Keratinocyte (primary cell): ENCODE measurements around the gene PRRX1. TPM values are rescaled to one million over a fixed set of nuclear protein-coding genes. Genes with fewer than 3 reads are reported as not detected.

Experiments used
- DNase-seq: peaks from one replicate; pipeline ENCODE4 v3.0.0-alpha.2; 2011; ENCODE audit warnings: low read depth, missing footprints, low spot score
- FAIRE-seq: peaks from 2 replicates; lab custom pipeline; 2011; peaks lifted over from hg19 to GRCh38; lab: Jason Lieb, UNC
- H2AFZ ChIP-seq: 2 replicates; pipeline ENCODE4 v1.6.0; 2012; ENCODE audit warnings: low read length, control low read depth, inconsistent platforms; ENCODE audit not compliant: control insufficient read depth
- H3K27ac ChIP-seq: 2 replicates; pipeline ENCODE4 v1.5.1; 2011; ENCODE audit warnings: low read length; ENCODE audit not compliant: control insufficient read depth, insufficient read depth
- H3K27me3 ChIP-seq: 3 replicates; pipeline ENCODE4 v1.6.0; 2011; ENCODE audit warnings: low read length; ENCODE audit not compliant: control insufficient read depth, insufficient read depth; ENCODE audit errors: extremely low read depth
- H3K36me3 ChIP-seq, 2 experiments: 2 replicates in 1 of 2; 3 replicates in 1 of 2; pipeline ENCODE4 v1.5.1; 2011; ENCODE audit warnings: low read length in 2 of 2, mild to moderate bottlenecking in 1 of 2; ENCODE audit not compliant: control insufficient read depth in 2 of 2, insufficient read depth in 2 of 2; ENCODE audit errors: extremely low read depth in 1 of 2
- H3K4me1 ChIP-seq: 3 replicates; pipeline ENCODE4 v1.5.1; 2011; ENCODE audit warnings: low read length; ENCODE audit not compliant: control insufficient read depth, insufficient read depth; ENCODE audit errors: extremely low read depth
- H3K4me2 ChIP-seq: 3 replicates; pipeline ENCODE4 v1.6.0; 2011; ENCODE audit warnings: low read depth, low read length; ENCODE audit not compliant: control insufficient read depth, insufficient read depth; ENCODE audit errors: extremely low read depth
- H3K4me3 ChIP-seq, 3 experiments: fragments of 200-600 bp in 1 of 3; sonication (generic) in 1 of 3; 2 replicates in 2 of 3; 3 replicates in 1 of 3; pipeline ENCODE4 v1.5.1; 2011 to 2016; ENCODE audit warnings: low read length in 3 of 3, mild to moderate bottlenecking in 3 of 3, control low read depth in 2 of 3, inconsistent platforms in 1 of 3, low read depth in 1 of 3, mixed read lengths in 1 of 3, mixed run types in 1 of 3, moderate library complexity in 1 of 3; ENCODE audit not compliant: control insufficient read depth in 2 of 3, insufficient read depth in 2 of 3; ENCODE audit errors: extremely low read depth in 1 of 3
- H3K79me2 ChIP-seq: 2 replicates; pipeline ENCODE4 v1.6.0; 2012; ENCODE audit warnings: low read length; ENCODE audit not compliant: control insufficient read depth, insufficient read depth
- H3K9ac ChIP-seq: 3 replicates; pipeline ENCODE4 v1.6.0; 2011; ENCODE audit warnings: low read length; ENCODE audit not compliant: control insufficient read depth, insufficient read depth; ENCODE audit errors: extremely low read depth
- H3K9me1 ChIP-seq: 3 replicates; pipeline ENCODE4 v1.6.0; 2011; ENCODE audit warnings: low read length; ENCODE audit not compliant: control insufficient read depth, insufficient read depth; ENCODE audit errors: extremely low read depth
- H3K9me3 ChIP-seq: 2 replicates; pipeline ENCODE4 v1.5.1; 2012; ENCODE audit warnings: low read depth, low read length; ENCODE audit not compliant: control insufficient read depth
- H4K20me1 ChIP-seq: 3 replicates; pipeline ENCODE4 v1.6.0; 2011; ENCODE audit warnings: low read length; ENCODE audit not compliant: control insufficient read depth, insufficient read depth; ENCODE audit errors: extremely low read depth
- CTCF ChIP-seq, 3 experiments: IDR thresholded peaks in 1 of 3; conservative IDR thresholded peaks in 1 of 3; optimal IDR thresholded peaks in 1 of 3; 2 replicates in 2 of 3; 3 replicates in 1 of 3; pipeline versions ENCODE3 to v1.5.1; 2011; ENCODE audit warnings: low read length in 3 of 3, mild to moderate bottlenecking in 3 of 3, moderate library complexity in 2 of 3, control low read depth in 1 of 3, inconsistent platforms in 1 of 3; ENCODE audit not compliant: insufficient read depth in 2 of 3; ENCODE audit errors: extremely low read depth in 1 of 3
- EZH2 ChIP-seq: IDR thresholded peaks from one replicate; pipeline ENCODE4 v1.6.1; 2012; ENCODE audit warnings: inconsistent platforms, mild to moderate bottlenecking, low read length, moderate library complexity
- dilution Hi-C: fragments of 300-500 bp; cut with MboI; formaldehyde crosslinking; loops from one replicate; pipeline ENCODE4 v1.7.0; 2020; ENCODE audit warnings: low sequenced_read_pairs; ENCODE audit not compliant: extremely low pct_ligation_motif_present
- polyA plus RNA-seq, 5 experiments: library from polyadenylated mRNA; depleted of rRNA in 3 of 5; stranded (reverse) in 3 of 5; stranded (forward) in 1 of 5; unstranded in 1 of 5; fragments of >200 nt; gene quantifications; 1 replicate in 1 of 5; 2 replicates in 3 of 5; 3 replicates in 1 of 5; pipeline versions ENCODE4 v1.2.1 to v1.2.3, GENCODE V29; 2011 to 2012; ENCODE audit warnings: missing spikeins in 2 of 5, low read depth in 1 of 5, low replicate concordance in 1 of 5

PRRX1 gene
- polyA plus RNA-seq, 1 donor (not counting 4 experiments of a cell fraction or from before 2014, with no cell fraction given): not detected

DNA sequence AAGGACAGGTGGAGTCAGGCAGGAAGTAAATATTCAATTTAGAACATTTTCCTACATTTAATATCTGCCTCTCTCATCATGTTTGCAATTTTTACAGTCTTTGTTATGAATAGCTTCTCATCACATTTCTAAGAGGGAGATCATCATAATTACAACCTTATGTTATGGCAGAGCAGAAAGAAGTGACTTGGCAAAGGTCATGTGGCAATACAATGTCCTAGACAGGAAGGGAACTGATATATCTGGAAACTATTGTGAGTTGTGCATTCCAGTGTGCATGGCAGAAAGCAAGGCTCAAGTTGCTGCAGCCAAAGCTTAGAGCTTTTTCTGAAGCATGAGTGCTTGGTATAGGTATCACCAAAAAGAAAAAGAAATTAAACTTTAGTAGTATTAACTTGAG is 43.8 kb upstream of the PRRX1 start:
- H3K9me3 ChIP-seq: no peaks in the 10 kb centered on the region
- H3K4me1 ChIP-seq: peaks cover 6% of the 10 kb centered on the region
- H3K36me3 ChIP-seq: no peaks in the 10 kb centered on the region
- DNase-seq: no peak
- no peak overlapping the region for H3K4me3 ChIP-seq
- TF ChIP-seq CTCF (optimal IDR thresholded peaks at IDR 0.05 in 1 of 3, IDR thresholded peaks at IDR 0.05 in 1 of 3, conservative IDR thresholded peaks at IDR 0.05 in 1 of 3; ENCODE audit: extremely low read depth in 1 of 3, insufficient read depth in 2 of 3, low read length in 3 of 3) (no peak), EZH2 (no peak)
- dilution Hi-C loops: no loop called here
- no peak overlapping the region for H3K9ac ChIP-seq
- H3K27ac ChIP-seq: no peak overlapping the region
- no peak overlapping the region for H3K4me2 ChIP-seq
- no peaks in the 10 kb centered on the region for H3K9me1 ChIP-seq
- no peak for FAIRE-seq
- H4K20me1 ChIP-seq: no peaks in the 10 kb centered on the region
- H2AFZ ChIP-seq: no peak overlapping the region
- H3K79me2 ChIP-seq: no peaks in the 10 kb centered on the region
- H3K27me3 ChIP-seq: no peaks in the 10 kb centered on the region

DNA sequence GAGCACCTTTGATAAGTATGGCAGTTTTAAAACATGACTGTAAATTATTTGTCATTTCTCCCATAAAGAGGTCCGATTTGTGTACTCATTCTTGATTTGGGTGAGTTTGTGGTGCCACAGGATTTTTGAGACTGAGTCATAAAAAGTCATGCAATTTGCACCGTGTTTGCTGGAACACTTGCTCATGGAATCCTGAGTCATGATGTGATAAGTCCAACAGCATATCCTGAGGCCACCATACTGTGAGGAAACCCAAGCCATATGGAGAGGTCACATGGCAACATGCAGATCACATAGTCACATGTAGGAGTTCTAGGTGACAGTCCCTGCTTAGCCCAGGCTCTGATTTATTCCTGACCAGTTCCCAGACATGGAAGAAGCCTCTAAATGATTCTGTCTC is 40.8 kb upstream of the PRRX1 start:
- Histone ChIP-seq H3K9me1 (no peaks in the 10 kb centered on the region), H3K27ac (peak overlapping the region; percentile 55), H3K36me3 (no peaks in the 10 kb centered on the region), H3K4me3 (no peak overlapping the region), H3K4me2 (no peak overlapping the region), H3K9me3 (no peaks in the 10 kb centered on the region), H3K9ac (no peak overlapping the region), H2AFZ (no peak overlapping the region), H4K20me1 (no peaks in the 10 kb centered on the region), H3K27me3 (no peaks in the 10 kb centered on the region), H3K4me1 (peaks cover 10% of the 10 kb centered on the region), H3K79me2 (no peaks in the 10 kb centered on the region)
- FAIRE-seq: peak; percentile 93
- TF ChIP-seq EZH2: no peak
- no peak for TF ChIP-seq CTCF (optimal IDR thresholded peaks at IDR 0.05 in 1 of 3, IDR thresholded peaks at IDR 0.05 in 1 of 3, conservative IDR thresholded peaks at IDR 0.05 in 1 of 3; ENCODE audit: extremely low read depth in 1 of 3, insufficient read depth in 2 of 3, low read length in 3 of 3)
- dilution Hi-C loops: no loop called here
- DNase-seq: peak; percentile 81
